Endothelial cell of umbilical vein (primary cell): ENCODE measurements around the gene SGMS2. TPM values are rescaled to one million over a fixed set of nuclear protein-coding genes. Genes with fewer than 3 reads are reported as not detected.

ENCODE experiments used
- BruUV-seq: library from RNA; stranded (reverse); fragments of 400-500 nt; replicated peaks from 2 replicates; lab custom pipeline; 2021; lab: Mats Ljungman, UMichigan
- CTCF ChIA-PET: fragments of 300-600, 350-600 bp; sonication (Branson Sonifier 250); formaldehyde crosslinking; loops from one replicate; lab custom pipeline; 2021; ENCODE audit warnings: antibody characterized with exemption, inconsistent platforms; lab: Charles Lee
- POLR2A ChIA-PET: fragments of 300-600, 350-600 bp; sonication (Branson Sonifier 250); formaldehyde crosslinking; loops from one replicate; lab custom pipeline; 2021; ENCODE audit warnings: antibody characterized with exemption, inconsistent platforms; lab: Charles Lee
- DNase-seq: peaks from one replicate; pipeline ENCODE4 v3.0.0-alpha.2; 2011; ENCODE audit warnings: low read depth, low spot score
- FAIRE-seq: peaks from 2 replicates; lab custom pipeline; 2011; peaks lifted over from hg19 to GRCh38; lab: Jason Lieb, UNC
- H2AFZ ChIP-seq: 2 replicates; pipeline ENCODE4 v1.6.0; 2012; ENCODE audit warnings: low read depth, low read length, control low read depth, inconsistent platforms
- H3K27ac ChIP-seq: 2 replicates; pipeline ENCODE4 v1.5.1; 2011; ENCODE audit warnings: low read depth, mild to moderate bottlenecking, control low read depth, low read length, moderate library complexity; ENCODE audit not compliant: insufficient read depth
- H3K27me3 ChIP-seq, 2 experiments: 2 replicates each; pipeline versions ENCODE4 v1.6.0 to v1.6.1; 2011; ENCODE audit warnings: low read length in 2 of 2, mixed read lengths in 1 of 2; ENCODE audit not compliant: control insufficient read depth in 2 of 2, insufficient read depth in 2 of 2
- H3K36me3 ChIP-seq, 2 experiments: 2 replicates in 1 of 2; 3 replicates in 1 of 2; pipeline ENCODE4 v1.5.1; 2011; ENCODE audit warnings: low read length in 2 of 2, mild to moderate bottlenecking in 1 of 2, moderate library complexity in 1 of 2; ENCODE audit not compliant: control insufficient read depth in 2 of 2, insufficient read depth in 2 of 2; ENCODE audit errors: extremely low read depth in 1 of 2
- H3K4me1 ChIP-seq: 3 replicates; pipeline ENCODE4 v1.5.1; 2011; ENCODE audit warnings: mild to moderate bottlenecking, low read length; ENCODE audit not compliant: control insufficient read depth, insufficient read depth; ENCODE audit errors: extremely low read depth
- H3K4me2 ChIP-seq: 2 replicates; pipeline ENCODE4 v1.6.1; 2011; ENCODE audit warnings: low read length, control low read depth, mixed read lengths; ENCODE audit not compliant: insufficient read depth
- H3K4me3 ChIP-seq, 3 experiments: fragments of 200-600 bp in 1 of 3; sonication (generic), shearing (Covaris generic) in 1 of 3; replicated peaks in 1 of 3; 2 replicates each; pipeline ENCODE4 v1.5.1; 2011 to 2016; ENCODE audit warnings: control low read depth in 3 of 3, low read length in 3 of 3, mild to moderate bottlenecking in 2 of 3, inconsistent platforms in 1 of 3, low read depth in 1 of 3, moderate library complexity in 1 of 3; ENCODE audit not compliant: insufficient read depth in 1 of 3
- H3K79me2 ChIP-seq: 2 replicates; pipeline ENCODE4 v1.6.0; 2012; ENCODE audit warnings: low read length, inconsistent platforms; ENCODE audit not compliant: control insufficient read depth, insufficient read depth
- H3K9ac ChIP-seq: replicated peaks from 2 replicates; pipeline ENCODE3; 2011; ENCODE audit warnings: low read length, control low read depth; ENCODE audit not compliant: insufficient read depth; ENCODE audit errors: extremely low read depth
- H3K9me1 ChIP-seq: replicated peaks from 3 replicates; pipeline ENCODE4 v1.6.0; 2011; ENCODE audit warnings: mild to moderate bottlenecking, low read length; ENCODE audit not compliant: control insufficient read depth, insufficient read depth; ENCODE audit errors: extremely low read depth
- H3K9me3 ChIP-seq: replicated peaks from 2 replicates; pipeline ENCODE4 v1.5.1; 2012; ENCODE audit warnings: low read length, inconsistent platforms; ENCODE audit not compliant: control insufficient read depth, insufficient read depth
- H4K20me1 ChIP-seq: replicated peaks from 2 replicates; pipeline ENCODE3; 2011; ENCODE audit warnings: mild to moderate bottlenecking, low read length; ENCODE audit not compliant: control insufficient read depth, insufficient read depth; ENCODE audit errors: extremely low read depth
- CTCF ChIP-seq, 2 donors: IDR thresholded peaks; 1 replicate in 1 of 2; 2 replicates in 1 of 2; pipeline ENCODE4 v1.5.1; 2011; ENCODE audit warnings: low read length in 2 of 2, mild to moderate bottlenecking in 2 of 2, moderate library complexity in 2 of 2, control low read depth in 1 of 2, inconsistent platforms in 1 of 2, low read depth in 1 of 2; ENCODE audit not compliant: insufficient read depth in 1 of 2; ENCODE audit errors: extremely low read depth in 1 of 2
- EZH2 ChIP-seq: IDR thresholded peaks from 2 replicates; pipeline ENCODE4 v1.6.1; 2012; ENCODE audit warnings: borderline replicate concordance, low read depth, mild to moderate bottlenecking, moderate library complexity, low read length, inconsistent platforms; ENCODE audit not compliant: severe bottlenecking
- FOS ChIP-seq: IDR thresholded peaks from 2 replicates; pipeline ENCODE4 v1.6.1; 2011; ENCODE audit warnings: mild to moderate bottlenecking, low read length, moderate library complexity, borderline replicate concordance; ENCODE audit not compliant: insufficient read depth
- GATA2 ChIP-seq: IDR thresholded peaks from 2 replicates; pipeline ENCODE4 v1.7.0; 2011; ENCODE audit warnings: low read depth, mild to moderate bottlenecking, moderate library complexity, mixed read lengths, low read length; ENCODE audit not compliant: insufficient read length, insufficient read depth
- JUN ChIP-seq: IDR thresholded peaks from 2 replicates; pipeline ENCODE4 v1.6.1; 2011; ENCODE audit warnings: borderline replicate concordance, low read depth; ENCODE audit not compliant: insufficient read length, insufficient read depth
- MYC ChIP-seq: IDR thresholded peaks from one replicate; pipeline ENCODE4 v1.6.1; 2011; ENCODE audit warnings: mild to moderate bottlenecking, low read depth, low read length
- dilution Hi-C: fragments of 300-500 bp; cut with MboI; formaldehyde crosslinking; loops from one replicate; pipeline ENCODE4 v1.15.0; 2019; ENCODE audit warnings: low sequenced_read_pairs; ENCODE audit not compliant: extremely low pct_ligation_motif_present
- intact Hi-C: fragments of 100-400 bp; cut with micrococcal nuclease; formaldehyde crosslinking; loops from one replicate; pipeline ENCODE4 v1.10.0; 2022
- polyA plus RNA-seq, 4 experiments: library from polyadenylated mRNA; depleted of rRNA in 3 of 4; stranded (reverse) in 3 of 4; unstranded in 1 of 4; fragments of >200 nt; gene quantifications; 2 replicates each; pipeline versions ENCODE4 v1.2.1 to v1.2.3, GENCODE V29; 2011 to 2012; ENCODE audit warnings: missing spikeins in 1 of 4
- total RNA-seq: library from RNA; stranded (reverse); gene quantifications from 2 replicates; pipeline ENCODE4 v1.2.3, GENCODE V29; 2021

The SGMS2 gene
- total and polyA plus RNA-seq, 2 donors (not counting 3 experiments of a cell fraction or from before 2014, with no cell fraction given): 33.0 to 33.2 TPM

- Histone ChIP-seq H3K4me1 (peaks cover 17% of the 10 kb centered on the region), H3K36me3 (no peaks in the 10 kb centered on the region), H3K4me3 (no peak overlapping the region), H3K79me2 (peaks cover 71% of the 10 kb centered on the region), H3K27me3 (no peaks in the 10 kb centered on the region), H3K9me3 (no peaks in the 10 kb centered on the region), H3K9me1 (no peaks in the 10 kb centered on the region), H2AFZ (no peak overlapping the region), H3K4me2 (no peak overlapping the region), H3K27ac (no peak overlapping the region), H3K9ac (no peak overlapping the region), H4K20me1 (no peaks in the 10 kb centered on the region)
- ChIA-PET POLR2A (no interaction called here), CTCF (interaction anchor here (1.1 to 1.4 kb wide), 4 partner anchors 12 to 68 kb away, joined by 3 to 5 read pairs (median 4); no protein-coding TSS in a partner anchor)
- FAIRE-seq: no peak
- TF ChIP-seq MYC (no peak), FOS (no peak), EZH2 (no peak), JUN (no peak), GATA2 (no peak), CTCF (IDR thresholded peaks at IDR 0.05; ENCODE audit: extremely low read depth in 1 of 2, insufficient read depth in 1 of 2, low read depth in 1 of 2, low read length in 2 of 2) (no peak)
- BruUV-seq: no TSS peak
- dilution Hi-C loops (no loop called here), intact Hi-C loops (no loop called here)
- no peak for DNase-seq
Observed at GRCh38 chr4:107828315-107829090, 3.8 kb downstream of the SGMS2 start.
